ENCODE measurements around the gene CCDC172.

Gene CCDC172

DNA sequence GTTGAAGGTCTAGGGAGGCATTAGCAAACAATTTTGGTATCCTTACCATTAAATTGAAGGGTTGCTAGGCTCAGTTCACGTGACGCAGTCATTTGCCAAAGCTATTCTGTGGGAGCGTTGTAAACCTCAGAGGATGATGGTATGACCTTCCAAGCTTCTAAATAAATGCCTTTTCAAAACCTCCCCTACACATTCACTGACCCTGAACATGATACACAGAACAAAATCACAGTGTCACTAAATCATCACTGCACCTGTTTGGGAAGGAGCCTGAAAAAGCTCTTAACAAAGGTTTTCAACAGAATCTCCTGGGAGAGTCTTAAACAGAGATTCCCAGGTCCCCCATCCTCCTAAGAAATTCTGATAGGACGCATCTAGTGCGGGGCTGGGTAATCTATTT is 13.2 kb upstream of the CCDC172 start:
- DNase-seq (ENCODE audit: low spot score): no peak
- TF ChIP-seq, protein P1, sequence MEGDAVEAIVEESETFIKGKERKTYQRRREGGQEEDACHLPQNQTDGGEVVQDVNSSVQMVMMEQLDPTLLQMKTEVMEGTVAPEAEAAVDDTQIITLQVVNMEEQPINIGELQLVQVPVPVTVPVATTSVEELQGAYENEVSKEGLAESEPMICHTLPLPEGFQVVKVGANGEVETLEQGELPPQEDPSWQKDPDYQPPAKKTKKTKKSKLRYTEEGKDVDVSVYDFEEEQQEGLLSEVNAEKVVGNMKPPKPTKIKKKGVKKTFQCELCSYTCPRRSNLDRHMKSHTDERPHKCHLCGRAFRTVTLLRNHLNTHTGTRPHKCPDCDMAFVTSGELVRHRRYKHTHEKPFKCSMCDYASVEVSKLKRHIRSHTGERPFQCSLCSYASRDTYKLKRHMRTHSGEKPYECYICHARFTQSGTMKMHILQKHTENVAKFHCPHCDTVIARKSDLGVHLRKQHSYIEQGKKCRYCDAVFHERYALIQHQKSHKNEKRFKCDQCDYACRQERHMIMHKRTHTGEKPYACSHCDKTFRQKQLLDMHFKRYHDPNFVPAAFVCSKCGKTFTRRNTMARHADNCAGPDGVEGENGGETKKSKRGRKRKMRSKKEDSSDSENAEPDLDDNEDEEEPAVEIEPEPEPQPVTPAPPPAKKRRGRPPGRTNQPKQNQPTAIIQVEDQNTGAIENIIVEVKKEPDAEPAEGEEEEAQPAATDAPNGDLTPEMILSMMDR (IDR thresholded peaks at IDR 0.05; ENCODE audit: extremely low read depth, missing control alignments): no peak

DNA sequence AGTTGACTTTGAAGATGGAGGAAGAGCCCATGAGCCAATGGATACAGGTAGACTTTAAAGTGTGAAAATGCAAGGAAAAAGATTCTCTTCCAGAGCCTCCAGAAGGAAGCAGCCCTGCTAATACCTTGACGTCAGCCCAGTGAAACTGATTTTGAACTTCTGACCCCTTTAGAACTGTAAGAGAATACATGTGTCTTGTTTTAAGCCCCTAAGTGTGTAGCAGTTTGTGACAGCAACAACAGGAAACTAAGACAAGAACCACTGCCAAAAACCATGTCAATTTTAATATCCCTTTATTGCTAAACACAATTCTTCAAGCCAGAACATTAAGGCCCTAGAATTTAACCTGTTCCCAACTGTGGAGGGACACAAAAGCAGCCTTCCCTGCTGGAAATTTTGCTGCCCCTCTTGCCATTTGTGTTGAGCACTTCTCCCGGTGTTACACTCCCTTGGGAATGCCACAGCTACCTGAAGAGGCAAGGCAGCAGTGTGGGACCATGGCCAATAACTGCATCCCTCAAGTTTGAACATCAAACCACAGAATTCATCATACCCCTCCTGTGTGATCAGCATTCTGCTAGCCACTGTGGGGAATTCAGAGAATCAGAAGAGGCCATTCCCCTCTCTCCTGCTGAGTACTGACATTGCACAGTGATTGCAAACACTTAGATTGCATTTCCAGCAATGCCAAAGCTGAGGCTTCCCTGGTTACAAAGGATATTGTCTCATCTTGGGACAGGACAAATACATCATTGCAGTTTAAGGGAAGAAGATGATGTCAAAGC is 12.3 kb upstream of the CCDC172 start:
- DNase-seq (ENCODE audit: low spot score): no peak
- TF ChIP-seq, protein P1 (IDR thresholded peaks at IDR 0.05; ENCODE audit: extremely low read depth, missing control alignments): no peak

DNA sequence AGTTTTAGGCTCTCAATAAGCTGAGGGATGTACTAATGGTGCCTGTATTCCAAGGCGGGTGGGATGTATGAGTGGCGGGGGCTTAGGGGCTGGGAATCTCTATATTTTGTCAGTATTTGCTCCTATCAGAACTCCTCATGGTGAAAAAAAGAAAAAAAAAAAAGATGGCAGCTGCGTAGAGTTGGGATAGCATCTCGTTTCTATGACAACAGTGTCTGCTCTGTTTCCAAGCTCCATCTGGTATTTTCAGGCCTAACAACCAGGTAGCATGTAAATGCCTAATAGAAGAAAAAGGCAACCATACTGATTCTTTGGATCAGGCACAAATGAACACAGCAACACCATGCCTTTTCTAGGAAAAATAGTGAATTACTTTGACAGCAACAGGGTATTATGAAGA is 11.7 kb upstream of the CCDC172 start:
- no peak for DNase-seq (ENCODE audit: low spot score)
- TF ChIP-seq, protein P1 (IDR thresholded peaks at IDR 0.05; ENCODE audit: extremely low read depth, missing control alignments): no peak

DNA sequence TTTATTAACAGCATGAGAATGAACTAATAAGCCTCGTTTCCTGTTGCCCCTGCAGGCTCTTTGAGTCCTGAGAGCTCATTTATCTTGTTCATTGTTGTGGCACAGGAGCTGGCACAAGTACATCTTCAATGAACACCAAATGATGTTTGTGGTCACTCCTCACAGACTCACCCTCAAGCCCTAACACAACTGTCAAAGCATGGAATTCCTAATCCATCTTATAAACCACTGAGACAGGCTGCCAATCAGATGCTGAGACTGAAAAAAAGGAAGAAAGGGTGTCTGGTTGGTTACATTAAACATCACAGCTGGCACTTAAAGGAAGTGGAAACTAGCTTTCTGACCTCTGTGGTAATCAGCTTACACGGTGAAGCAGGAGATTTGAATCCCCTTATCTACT is 7.7 kb upstream of the CCDC172 start:
- DNase-seq (ENCODE audit: low spot score): no peak
- TF ChIP-seq, protein P1 (IDR thresholded peaks at IDR 0.05; ENCODE audit: extremely low read depth, missing control alignments): no peak

DNA sequence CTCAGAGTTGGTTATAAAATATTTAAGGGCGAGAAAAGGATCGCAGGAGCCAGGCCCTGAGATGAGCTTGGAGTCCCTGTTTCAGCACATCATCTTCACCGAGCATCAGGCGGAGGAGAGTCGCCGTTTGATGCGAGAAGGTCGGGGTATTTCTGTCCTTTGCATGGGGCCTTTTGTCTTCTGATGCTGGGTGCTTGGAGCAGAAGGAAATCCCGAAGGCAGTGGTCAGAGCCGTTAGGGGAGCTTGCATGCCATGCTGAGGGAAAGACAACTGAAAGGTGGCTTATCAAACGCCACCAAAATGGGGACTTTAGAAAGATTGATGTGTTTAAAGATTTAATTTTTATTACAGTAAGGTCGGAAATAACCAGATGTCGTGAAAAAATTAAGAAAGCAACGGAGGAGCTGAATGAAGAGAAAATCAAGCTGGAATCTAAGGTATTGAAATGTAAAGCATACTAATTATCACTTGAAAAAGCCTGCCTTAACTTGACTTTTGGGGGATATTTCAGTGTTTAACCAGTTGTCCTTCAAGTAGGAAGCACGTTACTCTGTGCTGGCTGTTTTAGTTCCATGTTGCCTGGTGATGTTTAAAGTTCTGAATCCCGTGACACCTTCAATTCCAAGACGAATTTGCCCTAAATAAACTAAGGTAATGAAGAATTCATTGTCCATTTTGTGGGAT is 845 bp downstream of the CCDC172 start:
- no peak for DNase-seq (ENCODE audit: low spot score)

DNA sequence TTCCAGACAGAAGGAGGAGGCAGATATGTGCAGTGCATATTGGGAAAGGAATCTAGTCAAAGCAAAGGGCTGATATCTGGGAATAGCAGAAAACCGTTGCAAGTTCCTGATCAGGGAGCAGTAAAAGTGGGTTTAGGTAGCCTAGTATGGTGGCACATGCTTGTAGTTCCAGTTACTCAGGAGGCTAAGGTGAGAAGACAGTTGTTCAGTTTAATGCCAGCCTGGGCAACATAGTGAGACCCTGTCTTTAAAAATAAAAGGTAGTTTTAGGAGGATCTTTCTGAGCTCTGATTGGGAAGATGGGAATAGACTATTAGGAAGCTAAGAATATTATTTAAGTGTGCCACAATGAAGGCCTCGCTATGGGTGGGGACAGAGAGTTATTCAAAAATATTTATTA is 1.7 kb downstream of the CCDC172 start:
- TF ChIP-seq, protein P1 (IDR thresholded peaks at IDR 0.05; ENCODE audit: extremely low read depth, missing control alignments): no peak
- no peak for DNase-seq (ENCODE audit: low spot score)

More for the DNA sequence above, 845 bp downstream of the CCDC172 start:
- TF ChIP-seq, protein P1 (IDR thresholded peaks at IDR 0.05; ENCODE audit: extremely low read depth, missing control alignments): no peak

DNA sequence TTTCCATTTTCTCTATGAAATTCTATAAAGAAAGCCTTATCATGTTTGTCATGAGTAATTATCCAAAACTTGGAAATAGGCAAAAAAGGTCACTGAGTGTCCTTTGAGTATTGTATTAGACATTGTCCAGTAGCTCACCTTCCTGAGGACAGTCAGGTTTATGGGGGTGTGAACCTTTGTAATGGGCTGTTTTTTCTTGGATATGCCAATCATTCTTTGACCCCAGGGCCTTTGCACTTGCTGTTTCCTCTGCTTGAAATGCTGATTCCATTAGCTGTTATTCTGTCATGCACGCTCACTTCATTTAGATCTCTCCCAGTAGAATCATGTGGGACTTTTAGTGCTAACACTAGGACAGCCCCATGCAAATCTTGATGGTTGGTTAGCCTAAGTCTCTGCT is 4.9 kb downstream of the CCDC172 start:
- TF ChIP-seq, protein P1 (IDR thresholded peaks at IDR 0.05; ENCODE audit: extremely low read depth, missing control alignments): no peak

More for the DNA sequence above, 4.9 kb downstream of the CCDC172 start:
- DNase-seq (ENCODE audit: low spot score): no peak

All from GM20000 (cell line).